Suprapubic skin (tissue), 4 donors: Measurements from ENCODE around the gene PRXL2B. TPM values are rescaled to one million over a fixed set of nuclear protein-coding genes. Genes with fewer than 3 reads are reported as not detected.

ENCODE experiments used
- DNase-seq, 2 donors: peaks; one replicate each; pipeline ENCODE4 v3.0.0-alpha.2; 2019; ENCODE audit warnings: low spot score in 2 of 2
- H3K27ac ChIP-seq: fragments of 200-600 bp; sonication (generic); one replicate; pipeline ENCODE4 v1.5.1; 2019
- H3K27me3 ChIP-seq: fragments of 200-600 bp; sonication (generic); one replicate; pipeline ENCODE4 v1.5.1; 2019
- H3K36me3 ChIP-seq: fragments of 200-600 bp; sonication (generic); one replicate; pipeline ENCODE4 v1.5.1; 2019
- H3K4me1 ChIP-seq: fragments of 200-600 bp; sonication (generic); one replicate; pipeline ENCODE4 v1.5.1; 2019
- H3K4me3 ChIP-seq: fragments of 200-600 bp; sonication (generic); one replicate; pipeline ENCODE4 v1.5.1; 2019; ENCODE audit warnings: mild to moderate bottlenecking
- H3K9me3 ChIP-seq: fragments of 200-600 bp; sonication (generic); one replicate; pipeline ENCODE4 v1.5.1; 2019
- EP300 ChIP-seq: sonication (generic); formaldehyde crosslinking; IDR thresholded peaks from one replicate; pipeline ENCODE4 v1.6.1; 2017; ENCODE audit warnings: antibody characterized with exemption
- POLR2A ChIP-seq, 2 donors: fragments of 450-650 bp; IDR thresholded peaks; one replicate each; pipeline ENCODE4 v1.6.1; 2017; ENCODE audit warnings: antibody characterized with exemption in 2 of 2, mild to moderate bottlenecking in 2 of 2, moderate library complexity in 2 of 2
- POLR2AphosphoS5 ChIP-seq, 3 donors: sonication (generic); formaldehyde crosslinking; IDR thresholded peaks; one replicate each; pipeline ENCODE4 v1.6.1; 2017; ENCODE audit warnings: antibody characterized with exemption in 3 of 3
- WGBS: methylation state at CpG from one replicate; pipeline ENCODE4 v1.1.5; 2018; 5-methylcytosine and 5-hydroxymethylcytosine counted together
- total RNA-seq, 4 donors: library from RNA; depleted of rRNA; stranded (reverse); fragments of >200 nt; gene quantifications; one replicate each; pipeline ENCODE4 v1.1.0, GENCODE V29; 2016
- TF ChIP-seq, protein P1 (sequence below), 2 donors: fragments of 200-600 bp in 1 of 2; fragments of 450-650 bp in 1 of 2; sonication (generic) in 1 of 2; IDR thresholded peaks; one replicate each; pipeline ENCODE4 v1.5.1; 2016 to 2019; ENCODE audit warnings: antibody characterized with exemption in 2 of 2, mild to moderate bottlenecking in 1 of 2, moderate library complexity in 1 of 2

PRXL2B gene
- total RNA-seq, 4 donors from 2014 or later: 9.7 to 16.3 (median 10.7) TPM

DNA sequence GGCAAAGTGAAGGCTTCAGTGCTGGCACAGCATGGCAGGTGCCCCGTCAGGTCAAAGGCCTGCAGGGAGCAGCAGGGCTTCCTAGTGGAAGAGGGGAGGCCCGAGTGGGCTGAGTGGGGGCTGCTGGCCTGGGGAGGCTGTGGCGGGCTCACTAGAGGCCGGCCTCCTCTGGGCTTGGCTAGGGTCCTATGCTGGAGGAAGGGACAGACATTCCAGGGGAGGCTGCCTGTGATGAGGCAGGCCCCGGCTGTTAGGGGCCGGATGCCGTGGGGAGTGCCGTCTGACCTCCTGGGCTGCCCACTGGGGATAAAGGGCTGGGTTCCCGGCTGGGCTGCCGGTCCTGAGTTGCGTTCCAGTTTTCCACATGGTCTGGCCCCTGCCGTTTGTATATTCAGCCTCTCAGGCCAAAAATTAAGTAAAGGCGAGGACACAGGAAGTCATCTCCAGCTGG lies 21.1 kb downstream of the PRXL2B start:
- no peak for TF ChIP-seq POLR2AphosphoS5 (IDR thresholded peaks at IDR 0.05)
- no peak for TF ChIP-seq EP300
- TF ChIP-seq, protein P1, sequence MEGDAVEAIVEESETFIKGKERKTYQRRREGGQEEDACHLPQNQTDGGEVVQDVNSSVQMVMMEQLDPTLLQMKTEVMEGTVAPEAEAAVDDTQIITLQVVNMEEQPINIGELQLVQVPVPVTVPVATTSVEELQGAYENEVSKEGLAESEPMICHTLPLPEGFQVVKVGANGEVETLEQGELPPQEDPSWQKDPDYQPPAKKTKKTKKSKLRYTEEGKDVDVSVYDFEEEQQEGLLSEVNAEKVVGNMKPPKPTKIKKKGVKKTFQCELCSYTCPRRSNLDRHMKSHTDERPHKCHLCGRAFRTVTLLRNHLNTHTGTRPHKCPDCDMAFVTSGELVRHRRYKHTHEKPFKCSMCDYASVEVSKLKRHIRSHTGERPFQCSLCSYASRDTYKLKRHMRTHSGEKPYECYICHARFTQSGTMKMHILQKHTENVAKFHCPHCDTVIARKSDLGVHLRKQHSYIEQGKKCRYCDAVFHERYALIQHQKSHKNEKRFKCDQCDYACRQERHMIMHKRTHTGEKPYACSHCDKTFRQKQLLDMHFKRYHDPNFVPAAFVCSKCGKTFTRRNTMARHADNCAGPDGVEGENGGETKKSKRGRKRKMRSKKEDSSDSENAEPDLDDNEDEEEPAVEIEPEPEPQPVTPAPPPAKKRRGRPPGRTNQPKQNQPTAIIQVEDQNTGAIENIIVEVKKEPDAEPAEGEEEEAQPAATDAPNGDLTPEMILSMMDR (IDR thresholded peaks at IDR 0.05): no peak
- TF ChIP-seq POLR2A (IDR thresholded peaks at IDR 0.05): no peak
- Histone ChIP-seq H3K36me3 (no peaks in the 10 kb centered on the region), H3K9me3 (no peaks in the 10 kb centered on the region), H3K4me1 (peaks cover 9% of the 10 kb centered on the region), H3K4me3 (no peak overlapping the region), H3K27ac (no peak overlapping the region), H3K27me3 (peaks cover 51% of the 10 kb centered on the region)
- WGBS: 51% methylated on average over 5 of the region's 13 CpGs
- DNase-seq: peak; percentile 63 to 65

DNA sequence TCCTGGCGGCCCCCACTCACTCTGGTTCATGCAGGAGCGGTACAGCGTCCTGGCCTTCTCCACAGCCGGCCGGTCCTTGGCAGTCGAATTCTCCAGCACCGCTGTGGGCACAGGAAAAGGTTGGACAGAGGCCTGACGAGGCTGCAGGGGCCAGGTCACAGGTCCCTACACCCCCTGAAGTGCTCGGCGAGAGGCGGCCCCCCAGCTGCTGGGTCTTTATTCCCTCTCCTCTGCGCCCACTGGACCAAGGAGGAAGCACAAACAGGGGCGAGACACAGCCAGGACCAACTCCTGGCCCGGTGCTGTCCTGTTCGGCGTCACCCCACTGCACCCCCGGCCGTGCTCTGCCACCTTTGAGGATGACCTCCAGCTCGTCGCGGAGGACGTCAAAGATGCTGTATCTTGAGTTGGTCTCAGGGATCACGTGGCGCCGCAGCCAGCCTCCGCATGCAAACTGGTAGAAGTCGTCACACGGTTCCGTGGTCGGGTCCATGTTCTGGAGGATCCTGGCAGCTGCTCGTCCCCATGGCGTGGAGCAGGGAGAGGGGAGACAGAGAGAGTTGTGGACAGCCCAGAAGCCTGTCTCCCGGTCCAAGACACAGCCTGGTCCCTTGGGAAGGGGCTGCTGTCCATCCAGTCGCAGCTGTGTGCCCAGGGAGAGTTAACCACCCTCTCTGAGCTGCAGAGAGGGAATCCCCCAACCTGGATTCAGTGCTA lies 22.9 kb downstream of the PRXL2B start:
- H3K27ac ChIP-seq: no peak overlapping the region
- H3K4me3 ChIP-seq: no peak overlapping the region
- peaks cover 14% of the 10 kb centered on the region for H3K9me3 ChIP-seq
- H3K36me3 ChIP-seq: no peaks in the 10 kb centered on the region
- peaks cover 9% of the 10 kb centered on the region for H3K4me1 ChIP-seq
- peaks cover 38% of the 10 kb centered on the region for H3K27me3 ChIP-seq
- 91% methylated on average over 30 of the region's 34 CpGs for WGBS
- DNase-seq: peak; percentile 55 to 79
- no peak for TF ChIP-seq POLR2AphosphoS5 (IDR thresholded peaks at IDR 0.05)
- no peak for TF ChIP-seq EP300
- TF ChIP-seq, protein P1 (IDR thresholded peaks at IDR 0.05): no peak
- no peak for TF ChIP-seq POLR2A (IDR thresholded peaks at IDR 0.05)

DNA sequence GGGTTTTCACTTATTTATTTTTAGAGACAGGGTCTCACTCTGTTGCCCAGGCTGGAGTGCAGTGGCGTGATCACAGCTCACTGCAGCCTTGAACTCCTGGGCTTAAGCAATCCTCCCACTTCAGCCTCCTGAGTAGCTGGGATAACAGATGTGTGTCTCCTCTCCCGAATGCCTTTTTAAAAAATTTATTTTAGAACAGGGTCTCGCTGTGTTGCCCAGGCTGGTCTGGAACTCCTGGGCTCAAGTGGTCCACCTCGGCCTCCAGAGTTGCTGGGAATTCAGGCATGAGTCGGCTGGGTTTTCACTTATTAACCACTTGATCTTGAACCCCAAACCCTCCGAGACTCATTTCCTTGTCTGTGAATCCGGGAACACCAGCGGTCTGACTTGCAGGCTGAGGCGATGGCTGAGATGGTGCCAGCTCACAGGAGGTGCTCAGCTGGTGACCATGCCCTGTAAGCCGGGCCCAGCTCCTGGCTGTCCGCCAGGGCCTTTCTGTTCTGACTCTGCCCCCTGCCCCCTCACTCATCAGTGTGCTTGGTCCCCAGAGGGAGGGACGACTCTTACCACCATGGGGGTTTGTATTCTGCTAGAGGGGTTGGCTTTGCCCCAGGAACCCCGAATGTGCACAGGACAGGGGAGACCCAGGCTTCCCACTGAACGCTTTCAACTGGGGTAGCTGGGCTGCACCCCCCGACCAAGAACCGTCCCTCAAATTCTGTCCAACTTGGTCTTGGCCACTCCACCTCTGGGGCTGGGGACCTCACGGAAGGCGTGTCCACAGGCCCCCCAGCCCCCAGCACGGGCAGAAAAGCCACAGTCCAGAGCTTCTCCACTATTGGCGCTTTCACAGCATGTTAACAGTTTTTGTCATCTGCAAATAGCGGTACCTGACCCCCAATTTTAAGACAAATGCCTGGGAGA lies 23.7 kb downstream of the PRXL2B start:
- 52% methylated on average over 16 of the region's 21 CpGs for WGBS
- peaks cover 31% of the 10 kb centered on the region for H3K27me3 ChIP-seq

DNA sequence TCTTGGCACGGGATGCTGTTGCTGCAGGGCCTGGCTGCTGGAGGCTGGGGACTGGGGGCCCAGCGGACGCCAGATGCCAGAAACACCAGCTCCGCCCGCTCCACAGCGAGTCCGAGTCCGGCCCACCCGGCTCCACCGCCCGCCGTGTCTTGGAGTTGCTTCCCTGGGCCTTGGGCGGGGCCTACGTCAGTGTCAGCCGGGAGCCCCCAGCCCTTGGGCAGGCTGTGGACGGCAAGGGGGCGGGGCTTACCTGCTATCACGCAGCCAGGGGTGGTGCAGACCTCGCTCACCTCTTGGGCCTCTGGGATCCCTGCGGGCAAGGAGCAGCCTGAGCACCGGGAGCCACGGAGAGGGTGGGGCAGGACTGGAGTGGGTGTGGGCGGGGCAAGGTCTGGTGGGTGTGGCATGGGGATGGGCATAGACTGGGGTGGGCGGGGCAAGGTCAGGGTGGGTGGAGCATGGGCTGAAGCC lies 24.5 kb downstream of the PRXL2B start:
- WGBS: 3% methylated on average over 9 of the region's 24 CpGs
- H3K9me3 ChIP-seq: peaks cover 15% of the 10 kb centered on the region
- TF ChIP-seq EP300: no peak
- TF ChIP-seq, protein P1 (IDR thresholded peaks at IDR 0.05): no peak
- no peak for TF ChIP-seq POLR2A (IDR thresholded peaks at IDR 0.05)
- TF ChIP-seq POLR2AphosphoS5 (IDR thresholded peaks at IDR 0.05): no peak
- DNase-seq: peak; percentile 61 to 77
- H3K4me3 ChIP-seq: peak overlapping the region; percentile 2
- H3K27ac ChIP-seq: no peak overlapping the region
- peaks cover 9% of the 10 kb centered on the region for H3K4me1 ChIP-seq
- peaks cover 27% of the 10 kb centered on the region for H3K27me3 ChIP-seq
- no peaks in the 10 kb centered on the region for H3K36me3 ChIP-seq

More for the DNA sequence above, 23.7 kb downstream of the PRXL2B start:
- Histone ChIP-seq H3K4me1 (peaks cover 9% of the 10 kb centered on the region), H3K4me3 (no peak overlapping the region), H3K9me3 (peaks cover 15% of the 10 kb centered on the region), H3K36me3 (no peaks in the 10 kb centered on the region), H3K27ac (no peak overlapping the region)
- TF ChIP-seq, protein P1 (IDR thresholded peaks at IDR 0.05): no peak
- TF ChIP-seq POLR2AphosphoS5 (IDR thresholded peaks at IDR 0.05) (no peak), EP300 (no peak), POLR2A (IDR thresholded peaks at IDR 0.05) (no peak)
- peak in 1 of 2 donors; percentile 67 for DNase-seq
